Measurements from ENCODE around the gene PGAM2.

PGAM2 gene

GRCh38 chr7:44082541-44083207, 17.3 kb upstream of the PGAM2 start:
- DNase-seq, result peak; percentile 98 to 99 (median 98)

GRCh38 chr7:44081266-44081748, 15.9 kb upstream of the PGAM2 start:
- peak in 2 of 5 donors; percentile 26 to 49 for DNase-seq

GRCh38 chr7:44080686-44081265, 15.4 kb upstream of the PGAM2 start:
- DNase-seq, result no peak

- DNase-seq, result no peak
Observed at GRCh38 chr7:44080118-44080517, 14.8 kb upstream of the PGAM2 start.

- DNase-seq, result no peak
Observed at GRCh38 chr7:44079331-44080021, 14.1 kb upstream of the PGAM2 start.

GRCh38 chr7:44078521-44078920, 13.2 kb upstream of the PGAM2 start:
- no peak for DNase-seq

- no peak for DNase-seq
Observed at GRCh38 chr7:44077681-44078091, 12.3 kb upstream of the PGAM2 start.

GRCh38 chr7:44077061-44077460, 11.7 kb upstream of the PGAM2 start:
- DNase-seq, result no peak

- DNase-seq, result no peak
Observed at GRCh38 chr7:44076101-44076895, 10.9 kb upstream of the PGAM2 start.

GRCh38 chr7:44075296-44076075, 10.1 kb upstream of the PGAM2 start:
- no peak for DNase-seq

GRCh38 chr7:44074349-44074695, 9.0 kb upstream of the PGAM2 start:
- no peak for DNase-seq

- peak in 1 of 5 donors; percentile 37 for DNase-seq
Observed at GRCh38 chr7:44073664-44074348, 8.4 kb upstream of the PGAM2 start.

GRCh38 chr7:44072364-44073231, 7.2 kb upstream of the PGAM2 start:
- DNase-seq, result peak in 1 of 5 donors; percentile 21

- no peak for DNase-seq
Observed at GRCh38 chr7:44071726-44072363, 6.5 kb upstream of the PGAM2 start.

GRCh38 chr7:44068054-44068453, 2.7 kb upstream of the PGAM2 start:
- no peak for DNase-seq

- no peak for DNase-seq
Observed at GRCh38 chr7:44067064-44067951, 1.9 kb upstream of the PGAM2 start.

GRCh38 chr7:44066494-44067063, 1.2 kb upstream of the PGAM2 start:
- DNase-seq, result no peak

GRCh38 chr7:44066111-44066460, 719 bp upstream of the PGAM2 start:
- no peak for DNase-seq

Measured in T-helper 1 cell (primary cell).